SK-N-SH (cell line): ENCODE measurements around the gene WWC2. TPM values are rescaled to one million over a fixed set of nuclear protein-coding genes. Genes with fewer than 3 reads are reported as not detected.

ENCODE experiments used
- CTCF ChIA-PET: fragments of 300-600, 350-600 bp; formaldehyde crosslinking; extraction: SDS; loops from one replicate; lab custom pipeline; 2021; lab: Yijun Ruan, JAX
- POLR2A ChIA-PET: fragments of 350-600 bp; sonication (Branson Sonifier 250); formaldehyde crosslinking; extraction: SDS; loops from one replicate; lab custom pipeline; 2020; ENCODE audit warnings: antibody characterized with exemption, inconsistent platforms; lab: Yijun Ruan, JAX
- DNase-seq: peaks from one replicate; pipeline ENCODE4 v3.0.0; 2012
- H2AFZ ChIP-seq: fragments of 200-600 bp; sonication (generic); 2 replicates; pipeline ENCODE4 v1.8.1; 2016; ENCODE audit warnings: antibody characterized with exemption, mild to moderate bottlenecking, low read depth
- H3F3A ChIP-seq: fragments of 200-600 bp; sonication (generic); replicated peaks from 2 replicates; pipeline ENCODE3; 2016; ENCODE audit warnings: antibody characterized with exemption, mild to moderate bottlenecking; ENCODE audit not compliant: insufficient read depth
- H3K27ac ChIP-seq, 2 experiments: fragments of 200-500 bp in 1 of 2; fragments of 200-600 bp in 1 of 2; sonication (Bioruptor generic) in 1 of 2; sonication (generic), shearing (Covaris generic) in 1 of 2; 2 replicates each; pipeline versions ENCODE4 v1.5.1 to v1.6.1; 2014 to 2016; ENCODE audit warnings: low read depth in 2 of 2, inconsistent platforms in 1 of 2, low read length in 1 of 2, mild to moderate bottlenecking in 1 of 2, mixed read lengths in 1 of 2
- H3K27me3 ChIP-seq: fragments of 200-600 bp; sonication (generic), shearing (Covaris generic); 2 replicates; pipeline ENCODE4 v1.6.1; 2016; ENCODE audit warnings: mixed run types; ENCODE audit not compliant: insufficient read depth
- H3K36me3 ChIP-seq, 2 experiments: fragments of 200-500 bp in 1 of 2; fragments of 200-600 bp in 1 of 2; sonication (Bioruptor generic) in 1 of 2; sonication (generic) in 1 of 2; replicated peaks in 1 of 2; 2 replicates each; pipeline versions ENCODE3 to v1.5.1; 2014 to 2016; ENCODE audit warnings: low read length in 1 of 2, mild to moderate bottlenecking in 1 of 2; ENCODE audit not compliant: insufficient read depth in 2 of 2, control insufficient read depth in 1 of 2
- H3K4me1 ChIP-seq, 2 experiments: fragments of 200-500 bp in 1 of 2; fragments of 200-600 bp in 1 of 2; sonication (Bioruptor generic) in 1 of 2; sonication (generic), shearing (Covaris generic) in 1 of 2; 2 replicates each; pipeline versions ENCODE4 v1.5.1 to v1.6.1; 2014 to 2016; ENCODE audit warnings: low read depth in 1 of 2, low read length in 1 of 2, mixed run types in 1 of 2; ENCODE audit not compliant: insufficient read depth in 2 of 2, control insufficient read depth in 1 of 2
- H3K4me2 ChIP-seq: fragments of 200-600 bp; sonication (generic), shearing (Covaris generic); 2 replicates; pipeline ENCODE4 v1.6.1; 2017; ENCODE audit warnings: mixed run types
- H3K4me3 ChIP-seq, 2 experiments: fragments of 200-500 bp in 1 of 2; fragments of 200-600 bp in 1 of 2; sonication (Bioruptor generic) in 1 of 2; sonication (generic), shearing (Covaris generic) in 1 of 2; 2 replicates each; pipeline versions ENCODE4 v1.5.1 to v1.8.1; 2014 to 2016; ENCODE audit warnings: low read depth in 2 of 2, inconsistent platforms in 1 of 2, low read length in 1 of 2, mild to moderate bottlenecking in 1 of 2, mixed read lengths in 1 of 2, moderate library complexity in 1 of 2
- H3K79me2 ChIP-seq: fragments of 200-600 bp; sonication (generic); 2 replicates; pipeline ENCODE4 v1.8.1; 2017; ENCODE audit warnings: mild to moderate bottlenecking; ENCODE audit not compliant: insufficient read depth
- H3K9ac ChIP-seq: fragments of 200-600 bp; sonication (generic); 2 replicates; pipeline ENCODE4 v1.6.1; 2017; ENCODE audit warnings: mixed run types
- H3K9me2 ChIP-seq: fragments of 200-600 bp; sonication (generic); 2 replicates; pipeline ENCODE4 v1.6.1; 2017; ENCODE audit warnings: mixed run types
- H3K9me3 ChIP-seq: fragments of 200-600 bp; sonication (generic); 2 replicates; pipeline ENCODE4 v1.6.1; 2017; ENCODE audit warnings: mixed run types, mild to moderate bottlenecking, moderate library complexity
- H4K20me1 ChIP-seq: fragments of 200-600 bp; sonication (generic); 2 replicates; pipeline ENCODE4 v1.6.1; 2017; ENCODE audit warnings: mild to moderate bottlenecking, mixed run types; ENCODE audit not compliant: insufficient read depth
- CTCF ChIP-seq: fragments of 200-600 bp; sonication (generic); IDR thresholded peaks from 2 replicates; pipeline ENCODE4 v1.6.1; 2017; ENCODE audit warnings: antibody characterized with exemption, mild to moderate bottlenecking, moderate library complexity
- ELF1 ChIP-seq: IDR thresholded peaks from 2 replicates; pipeline ENCODE4 v1.4.0; 2012
- EP300 ChIP-seq, 2 experiments: IDR thresholded peaks; 2 replicates each; pipeline versions ENCODE4 v1.4.0 to v1.6.1; 2012; ENCODE audit warnings: borderline replicate concordance in 1 of 2, low read depth in 1 of 2, low read length in 1 of 2
- FOSL2 ChIP-seq: IDR thresholded peaks from 2 replicates; pipeline ENCODE4 v1.4.0; 2012; ENCODE audit warnings: low read depth, mild to moderate bottlenecking, moderate library complexity, borderline replicate concordance
- FOXM1 ChIP-seq: IDR thresholded peaks from 2 replicates; pipeline ENCODE4 v1.4.0; 2012; ENCODE audit warnings: low read depth, mild to moderate bottlenecking
- GATA2 ChIP-seq: sonication (generic); formaldehyde crosslinking; IDR thresholded peaks from 2 replicates; pipeline ENCODE4 v1.5.0; 2020; ENCODE audit warnings: mild to moderate bottlenecking, missing genetic modification reagents
- IRF3 ChIP-seq: fragments of 150-350 bp; IDR thresholded peaks from 2 replicates; pipeline ENCODE4 v1.6.1; 2016; ENCODE audit warnings: mild to moderate bottlenecking, low read depth, low read length
- JUND ChIP-seq: IDR thresholded peaks from 2 replicates; pipeline ENCODE4 v1.4.0; 2012
- MAX ChIP-seq: IDR thresholded peaks from 2 replicates; pipeline ENCODE4 v1.4.0; 2012; ENCODE audit warnings: low read depth
- MEF2A ChIP-seq: IDR thresholded peaks from 2 replicates; pipeline ENCODE4 v1.4.0; 2012; ENCODE audit warnings: low read depth, borderline replicate concordance
- NFIC ChIP-seq: IDR thresholded peaks from 2 replicates; pipeline ENCODE4 v1.4.0; 2012; ENCODE audit warnings: borderline replicate concordance
- PBX3 ChIP-seq: IDR thresholded peaks from 2 replicates; pipeline ENCODE4; 2012
- POLR2AphosphoS5 ChIP-seq: IDR thresholded peaks from 2 replicates; pipeline ENCODE4 v1.6.1; 2012; ENCODE audit warnings: low read depth, low read length
- RCOR1 ChIP-seq: fragments of 150-350 bp; IDR thresholded peaks from 2 replicates; pipeline ENCODE4 v1.6.1; 2017; ENCODE audit warnings: antibody characterized with exemption, low read length
- RFX5 ChIP-seq: IDR thresholded peaks from 2 replicates; pipeline ENCODE4 v1.6.1; 2012; ENCODE audit warnings: mild to moderate bottlenecking, improper control_type of control experiment, low read length
- SIN3A ChIP-seq: IDR thresholded peaks from 2 replicates; pipeline ENCODE4 v1.6.1; 2012; ENCODE audit warnings: low read depth, mild to moderate bottlenecking, low read length, moderate library complexity, borderline replicate concordance
- TAF1 ChIP-seq: IDR thresholded peaks from 2 replicates; pipeline ENCODE4 v1.6.1; 2012; ENCODE audit warnings: low read depth, mild to moderate bottlenecking, low read length, moderate library complexity, borderline replicate concordance
- TCF12 ChIP-seq: IDR thresholded peaks from 2 replicates; pipeline ENCODE4 v1.4.0; 2012
- TEAD4 ChIP-seq: IDR thresholded peaks from 2 replicates; pipeline ENCODE4 v1.4.0; 2012; ENCODE audit warnings: mild to moderate bottlenecking, borderline replicate concordance; ENCODE audit not compliant: insufficient read depth
- USF1 ChIP-seq: IDR thresholded peaks from 2 replicates; pipeline ENCODE4 v1.4.0; 2012; ENCODE audit warnings: low read depth, borderline replicate concordance
- YY1 ChIP-seq: IDR thresholded peaks from 2 replicates; pipeline ENCODE4 v1.4.0; 2012; ENCODE audit warnings: low read depth, mild to moderate bottlenecking
- WGBS: methylation state at CpG from one replicate; pipeline ENCODE4 v1.1.6; 2017; ENCODE audit warnings: low lambda C conversion rate; 5-methylcytosine and 5-hydroxymethylcytosine counted together
- polyA plus RNA-seq, 3 experiments: library from polyadenylated mRNA; depleted of rRNA; stranded (reverse); fragments of >200 nt; gene quantifications; 2 replicates each; pipeline ENCODE4 v1.2.3, GENCODE V29; 2012

The WWC2 gene
- polyA plus RNA-seq, 1 of the 3 experiments (the other 2 are of a cell fraction), result 18.4 TPM

- Histone ChIP-seq H3K9me3 (no peaks in the 10 kb centered on the region), H3K9ac (no peak overlapping the region), H3K36me3 (peaks cover 0 to 5% of the 10 kb centered on the region in 2 experiments), H3K79me2 (peaks cover 82% of the 10 kb centered on the region), H3K27ac (peak overlapping the region in 1 of 2 experiments; percentile 67; a peak in 2 of 4 replicates), H3K4me2 (peak overlapping the region; percentile 60; the same call in 1 of the 2 replicates), H3K9me2 (no peaks in the 10 kb centered on the region), H3F3A (peaks cover 24% of the 10 kb centered on the region), H3K4me1 (peaks cover 3 to 36% of the 10 kb centered on the region in 2 experiments; a peak in 2 of 4 replicates), H3K27me3 (no peaks in the 10 kb centered on the region), H3K4me3 (no peak overlapping the region), H2AFZ (no peak overlapping the region), H4K20me1 (peaks cover 8% of the 10 kb centered on the region; the same call in 1 of the 2 replicates)
- 50% methylated on average over 14 of the region's 14 CpGs for WGBS
- CTCF ChIA-PET, result no interaction called here
- POLR2A ChIA-PET, result no interaction called here
- TF ChIP-seq MAX (peak; percentile 41; the same call in 1 of the 2 replicates), POLR2AphosphoS5 (peak; percentile 28; the same call in 1 of the 2 replicates), TEAD4 (peak; percentile 29; the same call in 1 of the 2 replicates), SIN3A (0 out of 2 replicates have a peak, but pooled peaks have one; percentile 31), ELF1 (no peak), RCOR1 (no peak), JUND (peak; percentile 87), FOSL2 (peak; percentile 89), PBX3 (peak; percentile 49), TCF12 (peak; percentile 54), FOXM1 (no peak), EP300 (IDR thresholded peaks at IDR 0.05; ENCODE audit: borderline replicate concordance in 1 of 2, low read depth in 1 of 2, low read length in 1 of 2) (peak in 1 of 2 experiments; percentile 62; a peak in 1 of 4 replicates), IRF3 (no peak)
- no peak for DNase-seq
Measured at GRCh38 chr4:183182873-183183725, 84.0 kb downstream of the WWC2 start.

- WGBS, result 79% methylated on average over 4 of the region's 4 CpGs
- Histone ChIP-seq H3K27ac (peak overlapping the region in 1 of 2 experiments; percentile 67; a peak in 2 of 4 replicates), H3K36me3 (peaks cover 0 to 9% of the 10 kb centered on the region in 2 experiments), H2AFZ (no peak overlapping the region), H3F3A (peaks cover 24% of the 10 kb centered on the region), H3K27me3 (no peaks in the 10 kb centered on the region), H3K4me1 (peaks cover 3 to 40% of the 10 kb centered on the region in 2 experiments; a peak in 2 of 4 replicates), H3K79me2 (peaks cover 82% of the 10 kb centered on the region), H3K4me2 (no peak overlapping the region), H3K9me2 (no peaks in the 10 kb centered on the region), H3K4me3 (no peak overlapping the region), H4K20me1 (peaks cover 8% of the 10 kb centered on the region; the same call in 1 of the 2 replicates), H3K9me3 (no peaks in the 10 kb centered on the region), H3K9ac (no peak overlapping the region)
- DNase-seq, result no peak
- ChIA-PET CTCF (no interaction called here), POLR2A (no interaction called here)
- TF ChIP-seq TEAD4, result no peak
- TF ChIP-seq TAF1, result no peak
- TF ChIP-seq POLR2AphosphoS5, result no peak
- TF ChIP-seq NFIC, result no peak
- TF ChIP-seq YY1, result no peak
- no peak for TF ChIP-seq RFX5
- no peak for TF ChIP-seq MEF2A
- no peak for TF ChIP-seq GATA2 (CRISPR knock-in tag)
- TF ChIP-seq USF1, result no peak
- TF ChIP-seq JUND, result no peak
- no peak for TF ChIP-seq TCF12
- TF ChIP-seq CTCF, result no peak
Measured at GRCh38 chr4:183183906-183184535, 85.0 kb downstream of the WWC2 start.
